ENCODE measurements around the gene ARL15.

ARL15 gene

GRCh38 chr5:53969176-53969730 is 341.1 kb downstream of the ARL15 start:
- Histone ChIP-seq H3K27ac (no peak overlapping the region), H3K36me3 (ENCODE audit: control insufficient read depth, insufficient read depth, low read length) (no peaks in the 10 kb centered on the region)
- TF ChIP-seq CTCF (IDR thresholded peaks at IDR 0.05), result no peak

GRCh38 chr5:53965459-53965858 is 344.9 kb downstream of the ARL15 start:
- no peaks in the 10 kb centered on the region for H3K36me3 ChIP-seq (ENCODE audit: control insufficient read depth, insufficient read depth, low read length)
- no peak overlapping the region for H3K4me3 ChIP-seq (ENCODE audit: low read depth, low read length)
- no peak overlapping the region for H2AFZ ChIP-seq
- H3K27me3 ChIP-seq (ENCODE audit: control insufficient read depth, insufficient read depth, low read length), result no peaks in the 10 kb centered on the region
- H3K9me3 ChIP-seq (ENCODE audit: control insufficient read depth, low read length), result no peaks in the 10 kb centered on the region
- H3K79me2 ChIP-seq, result no peaks in the 10 kb centered on the region
- H3K9ac ChIP-seq, result no peak overlapping the region
- H3K4me1 ChIP-seq, result no peaks in the 10 kb centered on the region
- H3K4me2 ChIP-seq (ENCODE audit: low read length), result no peak overlapping the region
- TF ChIP-seq CTCF (IDR thresholded peaks at IDR 0.05), result no peak
- no peak overlapping the region for H3K27ac ChIP-seq

More at GRCh38 chr5:53969176-53969730, 341.1 kb downstream of the ARL15 start:
- Histone ChIP-seq H2AFZ (no peak overlapping the region), H3K4me3 (ENCODE audit: low read depth, low read length) (no peak overlapping the region), H3K9me3 (ENCODE audit: control insufficient read depth, low read length) (no peaks in the 10 kb centered on the region), H3K9ac (no peak overlapping the region), H3K79me2 (no peaks in the 10 kb centered on the region), H3K4me2 (ENCODE audit: low read length) (no peak overlapping the region), H3K27me3 (ENCODE audit: control insufficient read depth, insufficient read depth, low read length) (no peaks in the 10 kb centered on the region), H3K4me1 (no peaks in the 10 kb centered on the region)

GRCh38 chr5:53963958-53964357 is 346.4 kb downstream of the ARL15 start:
- Histone ChIP-seq H2AFZ (no peak overlapping the region), H3K27ac (no peak overlapping the region), H3K27me3 (ENCODE audit: control insufficient read depth, insufficient read depth, low read length) (no peaks in the 10 kb centered on the region), H3K36me3 (ENCODE audit: control insufficient read depth, insufficient read depth, low read length) (no peaks in the 10 kb centered on the region), H3K4me2 (ENCODE audit: low read length) (no peak overlapping the region), H3K4me1 (no peaks in the 10 kb centered on the region), H3K9ac (no peak overlapping the region), H3K9me3 (ENCODE audit: control insufficient read depth, low read length) (no peaks in the 10 kb centered on the region), H3K79me2 (no peaks in the 10 kb centered on the region), H3K4me3 (ENCODE audit: low read depth, low read length) (no peak overlapping the region)
- TF ChIP-seq CTCF (IDR thresholded peaks at IDR 0.05), result no peak

GRCh38 chr5:53962306-53962705 is 348.1 kb downstream of the ARL15 start:
- H3K4me2 ChIP-seq (ENCODE audit: low read length), result no peak overlapping the region
- no peak overlapping the region for H2AFZ ChIP-seq
- TF ChIP-seq CTCF (IDR thresholded peaks at IDR 0.05), result no peak
- H3K36me3 ChIP-seq (ENCODE audit: control insufficient read depth, insufficient read depth, low read length), result no peaks in the 10 kb centered on the region
- H3K9ac ChIP-seq, result no peak overlapping the region
- no peaks in the 10 kb centered on the region for H3K9me3 ChIP-seq (ENCODE audit: control insufficient read depth, low read length)
- no peak overlapping the region for H3K4me3 ChIP-seq (ENCODE audit: low read depth, low read length)
- H3K4me1 ChIP-seq, result no peaks in the 10 kb centered on the region
- H3K79me2 ChIP-seq, result no peaks in the 10 kb centered on the region
- no peak overlapping the region for H3K27ac ChIP-seq
- no peaks in the 10 kb centered on the region for H3K27me3 ChIP-seq (ENCODE audit: control insufficient read depth, insufficient read depth, low read length)

- Histone ChIP-seq H3K27me3 (ENCODE audit: control insufficient read depth, insufficient read depth, low read length) (no peaks in the 10 kb centered on the region), H3K4me2 (ENCODE audit: low read length) (no peak overlapping the region), H2AFZ (no peak overlapping the region), H3K9ac (no peak overlapping the region), H3K27ac (no peak overlapping the region), H3K36me3 (ENCODE audit: control insufficient read depth, insufficient read depth, low read length) (no peaks in the 10 kb centered on the region), H3K4me3 (ENCODE audit: low read depth, low read length) (no peak overlapping the region), H3K9me3 (ENCODE audit: control insufficient read depth, low read length) (peaks cover 3% of the 10 kb centered on the region), H3K4me1 (no peaks in the 10 kb centered on the region), H3K79me2 (no peaks in the 10 kb centered on the region)
- TF ChIP-seq CTCF (IDR thresholded peaks at IDR 0.05), result no peak
Measured at GRCh38 chr5:53956632-53957031, 353.7 kb downstream of the ARL15 start.

All from parathyroid adenoma (tissue), 2 donors.